Activated naive CD8-positive, alpha-beta T cell treated with anti-CD3 and anti-CD28 coated beads for 36 hours (primary cell): ENCODE results near the gene SETD2. TPM values are rescaled to one million over a fixed set of nuclear protein-coding genes. Genes with fewer than 3 reads are reported as not detected.
A peak's percentile ranks its signal among the peaks of the same experiment; 100 is the strongest.
"Not testable (repeated sequence)": the region's sequence is repeated elsewhere in the genome, so short reads cannot be mapped to it uniquely, and the experiment has no call there.

Experiments
- DNase-seq: peaks from one replicate; pipeline ENCODE4 v3.0.0; 2021
- H3K27ac Mint-ChIP-seq: one replicate; pipeline ENCODE4 v1.8.0; 2022; ENCODE audit warnings: mild to moderate bottlenecking, moderate library complexity, mixed read lengths
- H3K27me3 Mint-ChIP-seq: one replicate; pipeline ENCODE4 v1.8.0; 2022; ENCODE audit warnings: mild to moderate bottlenecking, mixed read lengths
- H3K36me3 Mint-ChIP-seq: one replicate; pipeline ENCODE4 v1.8.0; 2021; ENCODE audit warnings: mild to moderate bottlenecking, mixed read lengths
- H3K4me1 Mint-ChIP-seq: one replicate; pipeline ENCODE4 v1.8.0; 2021; ENCODE audit warnings: mixed read lengths
- H3K4me3 Mint-ChIP-seq: one replicate; pipeline ENCODE4 v1.8.0; 2022; ENCODE audit warnings: mild to moderate bottlenecking, moderate library complexity, mixed read lengths
- H3K9me3 Mint-ChIP-seq: one replicate; pipeline ENCODE4 v1.8.0; 2022; ENCODE audit warnings: mixed read lengths
- total RNA-seq, 2 experiments: library from RNA; stranded (reverse); gene quantifications; one replicate each; pipeline ENCODE4 v1.2.3, GENCODE V29; 2021

Gene SETD2
- total RNA-seq, result 10 to 100 TPM; 33.7 to 35.9 TPM

DNA sequence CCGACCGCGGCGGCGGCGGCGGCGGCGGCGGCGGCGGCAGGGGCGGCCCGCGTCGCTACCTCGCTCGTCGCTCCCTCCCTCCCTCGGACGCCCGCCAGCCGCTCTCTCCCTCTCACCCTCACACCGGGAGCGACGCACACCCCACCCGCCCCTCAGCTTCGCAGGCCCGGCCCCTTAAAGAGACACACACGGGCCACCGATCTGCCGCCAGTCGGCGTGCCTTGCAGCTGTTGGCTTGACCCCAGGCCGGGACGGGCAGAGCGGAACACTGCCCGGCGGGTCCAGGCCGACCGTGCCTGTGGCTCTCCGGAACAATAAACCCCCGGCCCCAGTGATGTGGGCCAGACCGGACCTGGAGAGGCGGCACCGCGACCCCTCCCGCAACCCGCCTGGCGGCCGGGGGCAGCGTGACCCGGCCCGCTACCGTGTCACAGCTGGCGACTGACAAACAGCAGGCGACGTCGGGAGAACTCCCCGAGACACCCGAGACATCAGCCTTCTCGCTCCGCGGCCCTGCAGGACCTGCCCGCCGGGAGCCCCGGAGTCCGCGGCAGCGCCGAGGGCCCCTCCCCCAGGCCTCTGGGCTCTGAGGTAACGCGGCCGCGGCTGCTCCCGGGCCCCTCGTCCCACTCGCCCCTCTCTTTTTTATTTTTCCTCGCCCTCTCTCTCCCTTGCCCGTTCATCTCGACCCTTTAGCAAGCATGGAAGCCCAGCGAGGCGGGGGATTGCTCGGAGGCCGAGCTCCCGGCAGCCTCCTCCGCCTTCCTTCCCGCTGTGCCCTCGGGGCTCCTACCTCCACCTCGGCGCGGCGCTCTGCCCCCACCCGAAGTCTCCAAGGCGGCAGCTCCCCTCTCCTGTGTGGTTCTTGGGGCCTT lies at the start of gene SETD2:
SETD2 (minus strand) TSS at position 107 of the 875 bp plus-strand sequence. CDS start 189 bp downstream, outside the sequence.
- no peaks in the 10 kb centered on the region for H3K27me3 Mint-ChIP-seq
- peak within 1 kb of the TSS; percentile 99 for H3K27ac Mint-ChIP-seq
- peak; percentile 88 for DNase-seq
- H3K4me1 Mint-ChIP-seq, result peaks cover 46% of the 10 kb centered on the region
- peak within 1 kb of the TSS; percentile 99 for H3K4me3 Mint-ChIP-seq
- peaks cover 1% of the 10 kb centered on the region for H3K9me3 Mint-ChIP-seq
- H3K36me3 Mint-ChIP-seq, result peaks cover 29% of the 10 kb centered on the region

GRCh38 chr3:47210863-47211405 lies 47.0 kb upstream of the SETD2 start:
- H3K4me3 Mint-ChIP-seq, result no peak overlapping the region
- H3K36me3 Mint-ChIP-seq, result no peaks in the 10 kb centered on the region
- DNase-seq, result no peak

GRCh38 chr3:47206022-47206421 lies 42.1 kb upstream of the SETD2 start:
- H3K4me1 Mint-ChIP-seq, H3K27ac Mint-ChIP-seq, H3K36me3 Mint-ChIP-seq, H3K4me3 Mint-ChIP-seq, H3K27me3 Mint-ChIP-seq, H3K9me3 Mint-ChIP-seq, DNase-seq: not testable (repeated sequence)

More at GRCh38 chr3:47210863-47211405, 47.0 kb upstream of the SETD2 start:
- no peak overlapping the region for H3K27ac Mint-ChIP-seq
- H3K27me3 Mint-ChIP-seq, result no peaks in the 10 kb centered on the region
- no peaks in the 10 kb centered on the region for H3K9me3 Mint-ChIP-seq
- no peaks in the 10 kb centered on the region for H3K4me1 Mint-ChIP-seq

- no peak for DNase-seq
- no peaks in the 10 kb centered on the region for H3K36me3 Mint-ChIP-seq
- no peaks in the 10 kb centered on the region for H3K27me3 Mint-ChIP-seq
- no peak overlapping the region for H3K4me3 Mint-ChIP-seq
- no peaks in the 10 kb centered on the region for H3K9me3 Mint-ChIP-seq
- no peaks in the 10 kb centered on the region for H3K4me1 Mint-ChIP-seq
- no peak overlapping the region for H3K27ac Mint-ChIP-seq
Measured at GRCh38 chr3:47204875-47205274, 41.0 kb upstream of the SETD2 start.

DNA sequence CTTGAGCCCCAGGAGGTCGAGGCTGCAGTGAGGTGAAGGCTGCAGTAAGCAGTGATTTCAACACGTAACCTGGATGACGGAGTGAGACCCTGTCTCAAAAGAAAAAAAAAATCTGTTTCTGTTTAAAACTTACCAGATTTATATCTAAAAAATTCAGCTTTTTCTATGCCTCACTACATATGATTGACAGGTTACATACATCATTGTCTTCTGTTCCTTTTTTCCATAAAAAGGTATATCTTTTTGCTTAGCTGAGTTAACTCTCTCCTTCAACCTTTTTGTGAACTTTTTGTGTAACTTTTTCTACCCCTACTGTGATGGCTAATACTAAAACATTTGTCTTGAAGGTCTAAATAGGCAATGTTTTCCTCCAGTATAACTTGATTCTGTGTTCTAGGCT lies 38.6 kb upstream of the SETD2 start:
- Mint-ChIP-seq H3K36me3 (no peaks in the 10 kb centered on the region), H3K4me3 (no peak overlapping the region), H3K9me3 (no peaks in the 10 kb centered on the region), H3K4me1 (no peaks in the 10 kb centered on the region), H3K27me3 (no peaks in the 10 kb centered on the region), H3K27ac (no peak overlapping the region)
- no peak for DNase-seq

DNA sequence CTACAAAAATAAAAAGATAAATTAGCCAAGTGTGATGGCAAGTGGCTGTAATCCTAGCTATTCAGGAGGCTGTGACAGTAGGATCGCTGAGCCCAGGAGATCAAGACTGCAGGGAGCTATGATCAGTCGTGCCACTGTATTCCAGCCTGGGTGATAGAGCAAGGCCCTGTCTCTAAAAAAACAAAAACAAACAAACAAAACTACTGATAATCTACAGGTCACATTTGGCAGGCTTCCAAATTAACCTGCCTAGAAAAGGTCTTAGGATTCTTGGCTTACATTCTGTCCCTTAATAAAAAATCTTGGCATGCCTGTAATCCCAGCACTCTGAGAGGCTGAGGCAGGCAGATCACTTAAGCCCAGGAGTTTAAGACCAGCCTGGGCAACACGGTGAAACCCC lies 33.4 kb upstream of the SETD2 start:
- no peak overlapping the region for H3K27ac Mint-ChIP-seq
- no peaks in the 10 kb centered on the region for H3K36me3 Mint-ChIP-seq
- peaks cover 3% of the 10 kb centered on the region for H3K9me3 Mint-ChIP-seq
- DNase-seq, result no peak
- no peaks in the 10 kb centered on the region for H3K4me1 Mint-ChIP-seq
- no peaks in the 10 kb centered on the region for H3K27me3 Mint-ChIP-seq
- H3K4me3 Mint-ChIP-seq, result no peak overlapping the region

GRCh38 chr3:47194994-47195393 lies 31.1 kb upstream of the SETD2 start:
- Mint-ChIP-seq H3K9me3 (peaks cover 3% of the 10 kb centered on the region), H3K4me1 (no peaks in the 10 kb centered on the region), H3K36me3 (no peaks in the 10 kb centered on the region), H3K27ac (no peak overlapping the region), H3K27me3 (no peaks in the 10 kb centered on the region), H3K4me3 (no peak overlapping the region)
- DNase-seq, result no peak

- no peaks in the 10 kb centered on the region for H3K4me1 Mint-ChIP-seq
Measured at GRCh38 chr3:47193871-47194859, 30.3 kb upstream of the SETD2 start.

GRCh38 chr3:47186285-47186684 lies 22.4 kb upstream of the SETD2 start:
- Mint-ChIP-seq H3K9me3 (no peaks in the 10 kb centered on the region), H3K36me3 (no peaks in the 10 kb centered on the region), H3K27me3 (no peaks in the 10 kb centered on the region), H3K27ac (no peak overlapping the region), H3K4me1 (no peaks in the 10 kb centered on the region), H3K4me3 (no peak overlapping the region)
- DNase-seq, result no peak

More at GRCh38 chr3:47193871-47194859, 30.3 kb upstream of the SETD2 start:
- Mint-ChIP-seq H3K27me3 (no peaks in the 10 kb centered on the region), H3K36me3 (no peaks in the 10 kb centered on the region), H3K27ac (no peak overlapping the region), H3K4me3 (no peak overlapping the region), H3K9me3 (peaks cover 3% of the 10 kb centered on the region)
- no peak for DNase-seq

- not testable (repeated sequence) for H3K4me3 Mint-ChIP-seq, H3K4me1 Mint-ChIP-seq, H3K27me3 Mint-ChIP-seq, H3K9me3 Mint-ChIP-seq, H3K36me3 Mint-ChIP-seq, H3K27ac Mint-ChIP-seq, DNase-seq
Measured at GRCh38 chr3:47181685-47182084, 17.8 kb upstream of the SETD2 start.

DNA sequence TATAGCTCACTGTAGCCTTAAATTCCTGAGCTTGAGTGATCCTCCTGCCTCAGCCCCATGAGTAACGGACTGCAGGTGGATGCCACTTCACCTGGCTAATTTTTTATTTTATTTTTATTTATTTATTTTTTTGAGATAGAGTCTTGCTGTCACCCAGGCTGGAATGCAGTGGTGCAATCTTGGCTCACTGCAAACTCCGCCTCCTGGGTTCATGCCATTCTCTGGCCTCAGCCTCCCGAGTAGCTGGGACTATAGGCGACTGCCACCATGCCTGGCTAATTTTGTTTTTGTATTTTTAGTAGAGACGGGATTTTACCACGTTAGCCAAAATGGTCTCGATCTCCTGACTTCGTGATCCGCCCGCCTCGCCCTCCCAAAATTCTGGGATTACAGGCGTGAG lies 16.1 kb upstream of the SETD2 start:
- H3K36me3 Mint-ChIP-seq, H3K4me3 Mint-ChIP-seq, H3K27me3 Mint-ChIP-seq, DNase-seq, H3K9me3 Mint-ChIP-seq, H3K4me1 Mint-ChIP-seq, H3K27ac Mint-ChIP-seq: not testable (repeated sequence)

DNA sequence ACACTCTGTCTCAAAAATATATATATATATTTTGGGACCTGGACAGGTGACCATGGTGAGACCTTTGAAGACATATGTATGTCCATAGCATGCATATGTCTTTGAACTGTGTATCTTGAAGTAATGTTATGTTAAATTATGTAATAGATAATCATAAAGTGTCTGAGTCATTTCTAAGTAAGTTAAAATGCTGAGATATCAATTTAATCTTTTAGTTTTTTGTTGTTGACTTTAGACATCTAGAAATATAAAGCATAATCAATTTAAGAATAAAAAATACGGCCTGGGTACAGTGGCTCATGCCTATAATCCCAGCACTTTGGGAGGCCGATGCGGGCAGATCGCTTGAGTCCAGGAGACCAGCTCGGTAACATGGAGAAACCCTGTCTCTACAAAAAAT lies 12.7 kb upstream of the SETD2 start:
- Mint-ChIP-seq H3K4me1 (peaks cover 5% of the 10 kb centered on the region), H3K36me3 (peaks cover 7% of the 10 kb centered on the region), H3K27ac (no peak overlapping the region), H3K27me3 (no peaks in the 10 kb centered on the region), H3K9me3 (no peaks in the 10 kb centered on the region), H3K4me3 (no peak overlapping the region)
- DNase-seq, result no peak

- no peaks in the 10 kb centered on the region for H3K27me3 Mint-ChIP-seq
- peaks cover 31% of the 10 kb centered on the region for H3K36me3 Mint-ChIP-seq
- H3K27ac Mint-ChIP-seq, result peak overlapping the region; percentile 99
- peak; percentile 63 for DNase-seq
- peaks cover 50% of the 10 kb centered on the region for H3K4me1 Mint-ChIP-seq
- peak overlapping the region; percentile 99 for H3K4me3 Mint-ChIP-seq
- H3K9me3 Mint-ChIP-seq, result peaks cover 1% of the 10 kb centered on the region
Measured at GRCh38 chr3:47163169-47164006, 525 bp downstream of the SETD2 start.

GRCh38 chr3:47162697-47163168 lies 1.2 kb downstream of the SETD2 start:
- DNase-seq, result no peak
- H3K4me1 Mint-ChIP-seq, result peaks cover 57% of the 10 kb centered on the region

More at GRCh38 chr3:47162697-47163168, 1.2 kb downstream of the SETD2 start:
- Mint-ChIP-seq H3K27me3 (no peaks in the 10 kb centered on the region), H3K27ac (peak overlapping the region; percentile 99), H3K36me3 (peaks cover 32% of the 10 kb centered on the region), H3K4me3 (peak overlapping the region; percentile 98), H3K9me3 (peaks cover 1% of the 10 kb centered on the region)
